Right cardiac atrium (tissue), 5 donors: Measurements from ENCODE around the gene MRPL40. TPM values are rescaled to one million over a fixed set of nuclear protein-coding genes. Genes with fewer than 3 reads are reported as not detected.

Experiments used
- ATAC-seq, 2 donors: fragments of 200-7000 bp; cut with Tn5 transposase; one replicate each; pipeline versions ENCODE4 v1.8.0 to v1.9.1; 2020; ENCODE audit warnings: moderate library complexity in 2 of 2, mild to moderate bottlenecking in 1 of 2
- DNase-seq, 3 donors: peaks; one replicate each; pipeline ENCODE4 v3.0.0-alpha.2; 2020
- H3K27ac ChIP-seq: one replicate; pipeline ENCODE4 v1.5.1; 2013; ENCODE audit warnings: mild to moderate bottlenecking, low read length, control low read depth, moderate library complexity
- H3K27me3 ChIP-seq: one replicate; pipeline ENCODE4 v1.6.1; 2013; ENCODE audit not compliant: control insufficient read depth, insufficient read depth
- H3K4me1 ChIP-seq: one replicate; pipeline ENCODE4 v1.6.1; 2013; ENCODE audit warnings: low read length; ENCODE audit not compliant: control insufficient read depth, insufficient read depth
- H3K4me3 ChIP-seq: one replicate; pipeline ENCODE4 v1.5.1; 2013; ENCODE audit warnings: low read length, control low read depth
- H3K9me3 ChIP-seq: one replicate; pipeline ENCODE4 v1.6.1; 2013; ENCODE audit warnings: low read length; ENCODE audit not compliant: control insufficient read depth
- WGBS: extraction: QIAGEN DNeasy Blood & Tissue Kit; methylation state at CpG from one replicate; pipeline ENCODE4 v1.1.7; 2013; 5-methylcytosine and 5-hydroxymethylcytosine counted together
- intact Hi-C, 4 donors: fragments of 100-400 bp; cut with DNase I; formaldehyde crosslinking; loops; one replicate each; pipeline versions ENCODE4 v1.11.0 to v1.14.0; 2022 to 2023
- polyA plus RNA-seq: library from polyadenylated mRNA; stranded (reverse); fragments of 200-250 nt; gene quantifications from one replicate; pipeline ENCODE4 v1.2.3, GENCODE V29; 2013
- total RNA-seq, 4 donors: library from RNA; stranded (reverse); fragmentation: NEBNext Ultra II Directional; extraction: Animal tissue kit (Norgen Biotek cat#: 25700); gene quantifications; one replicate each; pipeline ENCODE4 v1.2.1, GENCODE V29; 2021
- donor health status: healthy with polysubstance abuse.
- donor health status: DM: no; HTN: yes; CAD: no.
- donor health status: DM: no; HTN: no; CAD: no.
- donor health status: DM: no; HTN: yes; CAD: no; lungs with severe emphysema.
- donor health status: DM: yes; HTN: yes; CAD: no.

Gene MRPL40
- total and polyA plus RNA-seq, 5 donors, result 37.5 to 66.9 (median 46.6) TPM

DNA sequence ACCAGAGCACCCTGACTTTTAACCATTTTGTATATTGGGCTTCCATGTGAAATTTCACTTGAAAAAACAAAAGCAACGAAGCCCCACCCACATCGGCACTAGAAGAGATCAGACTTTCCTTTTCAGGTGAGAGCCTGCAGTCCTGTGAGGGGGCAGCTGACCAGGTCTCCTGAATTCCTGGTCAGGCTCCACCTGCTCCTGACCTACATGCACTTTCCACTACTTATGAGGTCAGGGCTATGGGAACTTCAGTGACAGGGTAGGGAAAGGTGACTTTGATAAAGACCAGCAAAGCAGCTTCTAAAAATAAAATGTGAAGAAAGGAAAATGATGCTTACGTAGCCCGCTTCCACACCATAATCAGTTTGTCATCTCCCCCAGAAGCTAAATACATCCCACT is 25.5 kb upstream of the MRPL40 start:
- intact Hi-C loops, result no loop called here
- Histone ChIP-seq H3K9me3 (no peaks in the 10 kb centered on the region), H3K4me3 (no peak overlapping the region), H3K27ac (no peak overlapping the region), H3K4me1 (peaks cover 8% of the 10 kb centered on the region), H3K27me3 (no peaks in the 10 kb centered on the region)
- ATAC-seq, result peak; percentile 33 to 40
- no peak for DNase-seq
- WGBS, result 76% methylated on average over 4 of the region's 4 CpGs

GRCh38 chr22:19407649-19408606 is 24.4 kb upstream of the MRPL40 start:
- no peak overlapping the region for H3K27ac ChIP-seq
- no peak overlapping the region for H3K4me3 ChIP-seq
- peaks cover 11% of the 10 kb centered on the region for H3K4me1 ChIP-seq
- no peak for ATAC-seq
- DNase-seq, result peak in 1 of 3 donors; percentile 60
- WGBS, result 58% methylated on average over 16 of the region's 16 CpGs
- no peaks in the 10 kb centered on the region for H3K27me3 ChIP-seq
- H3K9me3 ChIP-seq, result no peaks in the 10 kb centered on the region
- intact Hi-C loops, result no loop called here

- WGBS, result 79% methylated on average over 6 of the region's 6 CpGs
Measured at GRCh38 chr22:19410941-19411689, 21.2 kb upstream of the MRPL40 start.

GRCh38 chr22:19411690-19412045 is 20.7 kb upstream of the MRPL40 start:
- no peaks in the 10 kb centered on the region for H3K9me3 ChIP-seq
- H3K4me1 ChIP-seq, result peaks cover 11% of the 10 kb centered on the region
- H3K27ac ChIP-seq, result no peak overlapping the region
- 96% methylated on average over 1 of the region's 1 CpG for WGBS
- no peak for DNase-seq
- peak; percentile 17 to 44 for ATAC-seq
- no peak overlapping the region for H3K4me3 ChIP-seq
- intact Hi-C loops, result no loop called here
- no peaks in the 10 kb centered on the region for H3K27me3 ChIP-seq

More at GRCh38 chr22:19410941-19411689, 21.2 kb upstream of the MRPL40 start:
- Histone ChIP-seq H3K4me1 (peaks cover 11% of the 10 kb centered on the region), H3K9me3 (no peaks in the 10 kb centered on the region), H3K4me3 (no peak overlapping the region), H3K27me3 (no peaks in the 10 kb centered on the region), H3K27ac (no peak overlapping the region)
- intact Hi-C loops, result no loop called here
- ATAC-seq, result peak; percentile 63 to 73
- peak in 1 of 3 donors; percentile 72 for DNase-seq

DNA sequence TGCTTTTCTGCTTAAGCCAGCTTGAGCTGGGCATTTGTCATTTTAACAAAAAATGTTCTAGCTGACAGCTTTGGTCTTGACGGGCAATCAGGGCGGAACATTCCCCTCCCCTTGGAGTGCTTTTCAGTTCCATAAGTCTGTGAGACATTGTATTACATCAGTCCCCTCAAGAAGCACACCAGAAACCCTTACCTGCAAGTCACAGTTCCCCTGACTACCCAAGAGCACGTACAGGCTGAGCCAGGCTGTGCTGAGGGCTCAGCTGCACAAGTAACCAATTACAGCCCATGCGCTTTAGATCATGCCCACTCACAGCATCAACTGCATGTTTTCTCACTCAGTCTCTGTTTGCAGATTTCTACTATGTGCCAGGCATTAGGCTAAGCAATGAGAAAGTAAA is 19.9 kb upstream of the MRPL40 start:
- Histone ChIP-seq H3K27ac (no peak overlapping the region), H3K4me1 (peaks cover 11% of the 10 kb centered on the region), H3K9me3 (no peaks in the 10 kb centered on the region), H3K4me3 (no peak overlapping the region), H3K27me3 (no peaks in the 10 kb centered on the region)
- WGBS, result 92% methylated on average over 4 of the region's 4 CpGs
- DNase-seq (no peak), ATAC-seq (no peak)
- intact Hi-C loops, result no loop called here

GRCh38 chr22:19412923-19413322 is 19.4 kb upstream of the MRPL40 start:
- intact Hi-C loops, result no loop called here
- Histone ChIP-seq H3K27me3 (no peaks in the 10 kb centered on the region), H3K9me3 (no peaks in the 10 kb centered on the region), H3K27ac (no peak overlapping the region), H3K4me3 (no peak overlapping the region), H3K4me1 (peaks cover 11% of the 10 kb centered on the region)
- no peak for ATAC-seq
- DNase-seq, result no peak
- 85% methylated on average over 4 of the region's 4 CpGs for WGBS

GRCh38 chr22:19419086-19419463 is 13.3 kb upstream of the MRPL40 start:
- no peak overlapping the region for H3K4me3 ChIP-seq
- ATAC-seq (no peak), DNase-seq (no peak)
- no peaks in the 10 kb centered on the region for H3K9me3 ChIP-seq
- no peak overlapping the region for H3K27ac ChIP-seq
- H3K4me1 ChIP-seq, result peaks cover 5% of the 10 kb centered on the region
- no peaks in the 10 kb centered on the region for H3K27me3 ChIP-seq
- intact Hi-C loops, result no loop called here
- whole genome bisulfite sequencing, result 79% methylated on average over 5 of the region's 5 CpGs

- DNase-seq, result no peak
- Histone ChIP-seq H3K27me3 (no peaks in the 10 kb centered on the region), H3K4me1 (peaks cover 5% of the 10 kb centered on the region), H3K4me3 (no peak overlapping the region), H3K27ac (no peak overlapping the region), H3K9me3 (no peaks in the 10 kb centered on the region)
- WGBS, result 61% methylated on average over 5 of the region's 5 CpGs
- peak in 1 of 2 donors; percentile 22 for ATAC-seq
- intact Hi-C loops, result no loop called here
Measured at GRCh38 chr22:19419464-19420178, 12.7 kb upstream of the MRPL40 start.

GRCh38 chr22:19420321-19420720 is 12.0 kb upstream of the MRPL40 start:
- H3K9me3 ChIP-seq, result no peaks in the 10 kb centered on the region
- H3K27ac ChIP-seq, result no peak overlapping the region
- H3K27me3 ChIP-seq, result no peaks in the 10 kb centered on the region
- ATAC-seq, result no peak
- intact Hi-C loops, result no loop called here
- H3K4me3 ChIP-seq, result no peak overlapping the region
- 93% methylated on average over 6 of the region's 6 CpGs for WGBS
- no peak for DNase-seq
- H3K4me1 ChIP-seq, result peaks cover 5% of the 10 kb centered on the region

GRCh38 chr22:19422440-19423301 is 9.7 kb upstream of the MRPL40 start:
- intact Hi-C loops, result no loop called here
- Histone ChIP-seq H3K4me1 (peaks cover 5% of the 10 kb centered on the region), H3K4me3 (no peak overlapping the region), H3K27me3 (no peaks in the 10 kb centered on the region), H3K27ac (no peak overlapping the region), H3K9me3 (no peaks in the 10 kb centered on the region)
- WGBS, result 70% methylated on average over 11 of the region's 11 CpGs
- DNase-seq (no peak), ATAC-seq (peak in 1 of 2 donors; percentile 31)
